Omental fat pad (tissue), 4 donors: Measurements from ENCODE around the gene VOPP1. TPM values are rescaled to one million over a fixed set of nuclear protein-coding genes. Genes with fewer than 3 reads are reported as not detected.

ENCODE experiments used
- ATAC-seq: fragments of 150-250 bp; one replicate; pipeline ENCODE4 v1.9.1; 2016; ENCODE audit warnings: mild to moderate bottlenecking, moderate library complexity; ENCODE audit not compliant: low FRiP score
- DNase-seq: peaks from one replicate; pipeline ENCODE4 v3.0.0-alpha.2; 2019; ENCODE audit warnings: low spot score
- total RNA-seq, 4 donors: library from RNA; depleted of rRNA; stranded (reverse); fragments of >200 nt; gene quantifications; one replicate each; pipeline ENCODE4 v1.1.0, GENCODE V29; 2016
- TF ChIP-seq, protein P1 (sequence below), 3 donors: fragments of 450-650 bp; IDR thresholded peaks; one replicate each; pipeline ENCODE4 v1.5.1; 2016 to 2017; ENCODE audit warnings: antibody characterized with exemption in 3 of 3, mild to moderate bottlenecking in 3 of 3, moderate library complexity in 2 of 3

The VOPP1 gene
- total RNA-seq, 4 donors from 2014 or later: 31.3 to 64.0 (median 57.9) TPM

GRCh38 chr7:55531536-55531935 is 40.8 kb downstream of the VOPP1 start:
- TF ChIP-seq, protein P1, sequence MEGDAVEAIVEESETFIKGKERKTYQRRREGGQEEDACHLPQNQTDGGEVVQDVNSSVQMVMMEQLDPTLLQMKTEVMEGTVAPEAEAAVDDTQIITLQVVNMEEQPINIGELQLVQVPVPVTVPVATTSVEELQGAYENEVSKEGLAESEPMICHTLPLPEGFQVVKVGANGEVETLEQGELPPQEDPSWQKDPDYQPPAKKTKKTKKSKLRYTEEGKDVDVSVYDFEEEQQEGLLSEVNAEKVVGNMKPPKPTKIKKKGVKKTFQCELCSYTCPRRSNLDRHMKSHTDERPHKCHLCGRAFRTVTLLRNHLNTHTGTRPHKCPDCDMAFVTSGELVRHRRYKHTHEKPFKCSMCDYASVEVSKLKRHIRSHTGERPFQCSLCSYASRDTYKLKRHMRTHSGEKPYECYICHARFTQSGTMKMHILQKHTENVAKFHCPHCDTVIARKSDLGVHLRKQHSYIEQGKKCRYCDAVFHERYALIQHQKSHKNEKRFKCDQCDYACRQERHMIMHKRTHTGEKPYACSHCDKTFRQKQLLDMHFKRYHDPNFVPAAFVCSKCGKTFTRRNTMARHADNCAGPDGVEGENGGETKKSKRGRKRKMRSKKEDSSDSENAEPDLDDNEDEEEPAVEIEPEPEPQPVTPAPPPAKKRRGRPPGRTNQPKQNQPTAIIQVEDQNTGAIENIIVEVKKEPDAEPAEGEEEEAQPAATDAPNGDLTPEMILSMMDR (IDR thresholded peaks at IDR 0.05): no peak
- ATAC-seq (no peak), DNase-seq (no peak)

DNA sequence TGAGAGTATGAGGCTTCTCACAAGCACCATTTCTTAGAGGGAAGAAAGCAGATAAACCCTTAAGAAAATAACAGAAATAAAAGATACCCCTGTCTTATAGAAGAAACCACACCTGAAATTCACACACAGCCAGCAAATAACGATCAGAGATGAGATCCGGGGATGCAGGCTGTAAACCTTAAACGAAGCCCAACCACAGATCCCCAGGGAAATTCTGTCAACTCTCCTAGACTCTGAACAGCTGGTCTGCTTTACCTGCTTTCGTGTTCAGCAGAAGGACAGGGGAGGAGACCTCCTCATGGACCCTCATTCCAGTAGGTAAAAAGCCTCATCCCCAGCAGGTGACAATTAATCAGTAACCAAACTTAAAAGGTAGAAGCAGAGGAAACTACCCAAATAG is 45.0 kb downstream of the VOPP1 start:
- no peak for ATAC-seq
- DNase-seq: no peak
- TF ChIP-seq, protein P1 (IDR thresholded peaks at IDR 0.05): no peak

GRCh38 chr7:55526770-55527169 is 45.5 kb downstream of the VOPP1 start:
- TF ChIP-seq, protein P1 (IDR thresholded peaks at IDR 0.05): no peak
- DNase-seq: no peak
- ATAC-seq: no peak

DNA sequence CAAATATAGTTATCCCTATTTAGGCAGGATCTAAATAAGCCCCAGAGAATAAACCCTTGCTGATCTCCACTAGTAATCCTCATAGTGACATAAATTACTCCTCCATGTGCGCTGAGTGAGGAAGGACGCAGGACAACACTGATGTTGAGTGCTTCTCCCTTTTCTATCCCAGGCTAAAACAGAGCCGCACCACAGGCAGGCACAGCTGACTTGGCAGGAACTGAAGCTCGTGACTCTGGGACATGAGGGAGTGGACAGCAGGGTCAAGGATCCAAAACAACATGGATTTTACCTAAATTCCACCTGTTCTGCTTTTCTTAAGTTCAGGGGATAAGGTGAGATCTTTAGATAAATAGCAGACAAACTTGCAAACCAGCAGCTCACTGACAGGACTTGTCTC is 46.0 kb downstream of the VOPP1 start:
- no peak for ATAC-seq
- TF ChIP-seq, protein P1 (IDR thresholded peaks at IDR 0.05): no peak
- DNase-seq: no peak

GRCh38 chr7:55524558-55525310 is 47.6 kb downstream of the VOPP1 start:
- TF ChIP-seq, protein P1 (IDR thresholded peaks at IDR 0.05): no peak
- ATAC-seq: no peak
- DNase-seq: no peak

DNA sequence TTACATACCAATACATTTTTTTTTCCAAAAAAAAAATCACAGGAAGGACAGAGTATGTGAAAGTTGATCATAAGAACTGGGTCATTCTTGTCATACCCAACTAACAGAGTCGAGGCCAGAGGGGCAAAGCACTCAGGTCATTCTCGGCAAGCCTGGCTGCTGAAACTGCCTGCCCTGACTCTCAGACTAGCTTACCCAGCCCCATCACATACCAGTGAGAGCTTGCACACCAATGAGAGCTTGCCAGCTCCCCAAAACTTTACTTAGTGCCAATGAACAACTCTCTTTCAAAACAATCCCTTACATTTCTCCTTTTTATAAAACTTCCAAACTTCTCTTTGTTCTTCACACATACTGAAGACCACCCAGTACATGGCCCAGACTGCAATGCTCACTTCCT is 48.9 kb downstream of the VOPP1 start:
- DNase-seq: no peak
- TF ChIP-seq, protein P1 (IDR thresholded peaks at IDR 0.05): no peak
- ATAC-seq: no peak
